ENCODE measurements around the gene ELL2. TPM values are rescaled to one million over a fixed set of nuclear protein-coding genes. Genes with fewer than 3 reads are reported as not detected.

The ELL2 gene
- total RNA-seq, 1 donor from 2014 or later: 76.3 TPM

DNA sequence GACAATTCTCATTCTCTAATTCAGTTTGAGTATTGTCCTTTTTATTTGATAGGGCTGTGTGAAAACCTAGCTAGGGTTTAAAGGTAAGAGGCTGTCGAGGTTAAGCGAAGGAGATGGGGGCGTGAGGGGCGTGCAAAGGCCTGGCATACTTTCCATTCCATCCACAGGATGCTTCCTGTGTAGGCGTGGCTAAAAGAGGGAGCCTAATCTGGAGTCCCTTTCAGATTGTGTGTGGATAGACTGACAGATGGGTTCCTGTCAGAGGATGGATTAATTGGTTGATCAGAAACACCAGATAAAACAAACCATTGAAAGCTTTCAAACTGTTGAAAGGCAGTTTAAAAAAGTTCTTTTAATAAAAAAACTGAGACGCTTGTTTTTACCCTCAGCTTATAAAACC, 1.1 kb upstream of the ELL2 start:
- Histone ChIP-seq H3K4me3 (ENCODE audit: low read depth, low read length) (no peak overlapping the region), H3K27me3 (ENCODE audit: control insufficient read depth, insufficient read depth, low read length) (no peaks in the 10 kb centered on the region), H3K36me3 (ENCODE audit: control insufficient read depth, insufficient read depth, low read length) (peaks cover 4% of the 10 kb centered on the region)
- TF ChIP-seq, protein P1, sequence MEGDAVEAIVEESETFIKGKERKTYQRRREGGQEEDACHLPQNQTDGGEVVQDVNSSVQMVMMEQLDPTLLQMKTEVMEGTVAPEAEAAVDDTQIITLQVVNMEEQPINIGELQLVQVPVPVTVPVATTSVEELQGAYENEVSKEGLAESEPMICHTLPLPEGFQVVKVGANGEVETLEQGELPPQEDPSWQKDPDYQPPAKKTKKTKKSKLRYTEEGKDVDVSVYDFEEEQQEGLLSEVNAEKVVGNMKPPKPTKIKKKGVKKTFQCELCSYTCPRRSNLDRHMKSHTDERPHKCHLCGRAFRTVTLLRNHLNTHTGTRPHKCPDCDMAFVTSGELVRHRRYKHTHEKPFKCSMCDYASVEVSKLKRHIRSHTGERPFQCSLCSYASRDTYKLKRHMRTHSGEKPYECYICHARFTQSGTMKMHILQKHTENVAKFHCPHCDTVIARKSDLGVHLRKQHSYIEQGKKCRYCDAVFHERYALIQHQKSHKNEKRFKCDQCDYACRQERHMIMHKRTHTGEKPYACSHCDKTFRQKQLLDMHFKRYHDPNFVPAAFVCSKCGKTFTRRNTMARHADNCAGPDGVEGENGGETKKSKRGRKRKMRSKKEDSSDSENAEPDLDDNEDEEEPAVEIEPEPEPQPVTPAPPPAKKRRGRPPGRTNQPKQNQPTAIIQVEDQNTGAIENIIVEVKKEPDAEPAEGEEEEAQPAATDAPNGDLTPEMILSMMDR (IDR thresholded peaks at IDR 0.05; ENCODE audit: insufficient read depth, low read length, severe bottlenecking): no peak
- DNase-seq (ENCODE audit: low read depth): peak; percentile 49
- no peak for FAIRE-seq

DNA sequence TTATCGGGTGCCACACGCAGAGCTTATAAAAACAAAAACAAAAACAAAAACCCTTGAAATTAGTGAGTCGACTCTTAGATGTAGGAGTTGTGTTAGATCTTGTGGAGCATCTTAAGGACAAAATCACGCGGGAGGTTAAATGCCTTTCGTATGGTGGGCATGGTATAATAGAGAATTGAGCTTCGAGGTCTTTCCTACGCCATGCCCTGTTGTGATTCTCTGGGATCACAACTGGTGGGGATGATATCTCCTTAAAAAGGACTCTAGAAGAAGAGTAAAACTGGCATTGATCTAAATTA, 773 bp upstream of the ELL2 start:
- Histone ChIP-seq H3K4me3 (ENCODE audit: low read depth, low read length) (peak overlapping the region; percentile 99), H3K36me3 (ENCODE audit: control insufficient read depth, insufficient read depth, low read length) (peaks cover 4% of the 10 kb centered on the region), H3K27me3 (ENCODE audit: control insufficient read depth, insufficient read depth, low read length) (no peaks in the 10 kb centered on the region)
- no peak for FAIRE-seq
- DNase-seq (ENCODE audit: low read depth): no peak
- TF ChIP-seq, protein P1 (IDR thresholded peaks at IDR 0.05; ENCODE audit: insufficient read depth, low read length, severe bottlenecking): no peak

DNA sequence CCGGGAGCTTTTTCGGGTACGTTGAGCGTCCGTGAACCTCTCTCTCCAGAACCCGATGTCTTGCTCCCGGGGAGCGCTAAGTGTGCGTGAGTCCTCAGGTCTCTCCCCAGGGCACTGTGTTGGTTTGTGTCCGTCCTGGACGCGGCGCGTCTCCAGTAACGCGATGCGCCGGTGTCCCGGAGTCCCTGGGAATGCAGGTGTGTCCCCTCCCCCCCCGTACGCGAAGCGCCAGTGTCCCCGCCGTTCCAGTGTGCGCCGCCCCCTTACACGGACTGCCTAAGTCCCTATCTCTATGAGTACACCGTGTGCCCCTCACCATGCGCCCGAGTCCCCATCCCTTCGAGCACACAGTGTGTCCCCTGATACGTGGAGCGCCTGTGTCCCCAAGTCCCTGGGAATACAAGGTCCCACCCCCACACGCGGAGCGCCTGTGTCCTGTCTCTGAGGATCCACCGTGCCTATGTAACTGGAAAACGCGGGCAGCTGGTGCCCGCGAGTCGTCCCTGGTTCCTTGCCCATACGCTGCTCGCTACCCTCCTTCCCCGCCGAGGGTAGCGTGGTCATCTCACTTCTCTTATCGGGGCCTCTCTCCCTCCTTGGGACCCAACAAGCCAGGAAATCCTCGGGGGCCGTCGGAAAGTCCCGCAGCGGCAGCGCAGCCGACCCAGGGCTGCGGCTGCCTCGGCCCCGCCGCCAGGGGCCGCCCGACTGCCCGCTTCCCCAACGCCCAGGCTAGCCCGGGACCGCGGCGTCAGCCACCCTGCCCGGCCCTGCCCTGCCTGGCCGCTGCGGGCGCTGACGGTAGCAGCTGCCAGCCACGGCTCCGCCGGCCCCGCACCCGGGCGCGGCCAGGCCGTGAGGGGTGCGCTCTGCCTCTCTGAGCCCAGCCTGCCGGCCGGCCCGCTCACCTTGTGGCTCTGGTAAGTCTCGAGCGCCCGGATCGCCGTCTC, 709 bp downstream of the ELL2 start:
- TF ChIP-seq, protein P1 (IDR thresholded peaks at IDR 0.05; ENCODE audit: insufficient read depth, low read length, severe bottlenecking): peak; percentile 63
- no peak for FAIRE-seq
- H3K27me3 ChIP-seq (ENCODE audit: control insufficient read depth, insufficient read depth, low read length): no peaks in the 10 kb centered on the region
- peak; percentile 37 for DNase-seq (ENCODE audit: low read depth)
- peaks cover 4% of the 10 kb centered on the region for H3K36me3 ChIP-seq (ENCODE audit: control insufficient read depth, insufficient read depth, low read length)
- peak overlapping the region; percentile 99 for H3K4me3 ChIP-seq (ENCODE audit: low read depth, low read length)

DNA sequence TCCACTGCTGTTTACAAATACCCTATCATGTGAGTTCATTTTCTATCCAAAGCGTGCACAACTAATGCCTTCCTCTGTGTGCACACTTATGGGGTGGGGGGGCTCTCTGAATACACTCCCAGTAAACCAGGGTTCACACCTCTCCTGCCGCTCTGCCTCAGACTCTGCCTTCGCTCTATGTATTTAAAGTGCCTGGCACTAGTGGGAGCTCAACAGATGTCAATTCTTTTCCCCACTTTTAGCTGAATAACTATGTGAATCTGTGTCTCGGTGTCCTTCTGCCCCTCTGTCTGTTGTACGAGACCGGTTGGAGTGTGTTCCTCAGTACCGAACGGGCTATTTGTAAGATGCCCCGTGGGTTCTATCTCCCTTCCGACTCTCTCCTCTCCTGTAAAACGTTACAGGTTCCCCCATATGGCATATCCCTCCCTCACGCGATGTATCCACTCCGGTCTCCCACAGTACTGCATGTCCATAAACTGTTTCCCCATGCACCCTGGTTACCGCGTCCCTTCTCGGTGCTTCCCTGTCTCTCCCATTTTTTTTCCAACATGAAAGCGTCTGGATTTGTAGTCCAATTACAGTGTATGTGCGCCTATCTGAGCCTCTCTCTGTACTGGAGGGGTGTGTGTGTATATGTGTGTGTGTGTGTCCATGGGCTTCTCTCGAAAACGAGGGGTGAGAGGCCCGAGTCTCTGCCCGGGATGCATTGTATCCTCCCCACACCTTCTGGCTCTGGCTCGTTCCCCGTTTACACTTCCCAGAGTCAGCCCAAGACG, 1.6 kb downstream of the ELL2 start:
- no peak for FAIRE-seq
- peak overlapping the region; percentile 99 for H3K4me3 ChIP-seq (ENCODE audit: low read depth, low read length)
- H3K27me3 ChIP-seq (ENCODE audit: control insufficient read depth, insufficient read depth, low read length): no peaks in the 10 kb centered on the region
- H3K36me3 ChIP-seq (ENCODE audit: control insufficient read depth, insufficient read depth, low read length): peaks cover 4% of the 10 kb centered on the region
- TF ChIP-seq, protein P1 (IDR thresholded peaks at IDR 0.05; ENCODE audit: insufficient read depth, low read length, severe bottlenecking): no peak
- no peak for DNase-seq (ENCODE audit: low read depth)

DNA sequence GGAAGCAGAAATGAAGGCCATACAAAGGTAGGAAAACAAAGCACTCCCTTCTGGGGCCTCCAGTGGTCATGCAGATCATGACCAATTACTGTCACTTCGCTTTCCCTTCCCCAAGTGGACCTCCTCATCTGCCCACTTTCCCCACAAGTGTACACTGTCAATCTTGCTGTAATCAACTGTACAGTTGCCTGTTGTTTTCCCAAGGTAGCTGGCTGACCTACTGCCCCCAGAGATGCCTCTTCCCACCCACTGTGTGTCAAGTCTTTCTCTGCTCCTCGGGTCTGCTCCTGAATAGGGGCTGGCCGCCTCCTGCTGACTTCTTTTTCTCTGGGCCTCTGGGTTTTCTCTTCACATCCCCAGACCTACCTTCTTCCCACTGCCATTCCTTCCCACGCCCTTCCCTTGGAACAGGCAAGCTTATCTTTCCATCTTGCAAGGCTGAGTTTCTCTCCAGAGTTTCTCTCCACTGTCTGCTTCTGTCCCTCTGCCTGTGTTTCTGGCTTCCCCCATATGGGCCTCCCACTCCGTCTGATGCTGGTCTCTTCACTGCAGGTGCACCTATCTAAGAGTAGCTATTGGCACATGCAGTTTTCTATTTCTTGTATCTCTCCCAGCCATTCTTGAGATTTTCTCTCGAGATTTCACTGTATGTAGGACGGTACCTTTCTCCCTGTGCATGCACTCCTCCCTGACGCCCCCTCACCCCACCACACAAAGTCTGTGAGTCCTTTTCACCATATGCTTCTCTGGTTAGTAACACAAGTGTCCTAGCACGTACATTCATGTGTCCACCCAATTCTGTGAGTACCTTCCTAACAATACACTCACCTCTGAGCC, 2.4 kb downstream of the ELL2 start:
- H3K36me3 ChIP-seq (ENCODE audit: control insufficient read depth, insufficient read depth, low read length): peaks cover 4% of the 10 kb centered on the region
- no peaks in the 10 kb centered on the region for H3K27me3 ChIP-seq (ENCODE audit: control insufficient read depth, insufficient read depth, low read length)
- FAIRE-seq: no peak
- TF ChIP-seq, protein P1 (IDR thresholded peaks at IDR 0.05; ENCODE audit: insufficient read depth, low read length, severe bottlenecking): no peak
- H3K4me3 ChIP-seq (ENCODE audit: low read depth, low read length): peak overlapping the region; percentile 99
- DNase-seq (ENCODE audit: low read depth): no peak
